PC-3 (cell line): ENCODE measurements around the gene CMTM3. TPM values are rescaled to one million over a fixed set of nuclear protein-coding genes. Genes with fewer than 3 reads are reported as not detected.

Experiments
- ATAC-seq: fragments of 200-7000 bp; cut with Tn5 transposase; 2 replicates; pipeline ENCODE4 v1.9.1; 2020; ENCODE audit warnings: mild to moderate bottlenecking, moderate library complexity
- BruUV-seq: library from RNA; stranded (reverse); fragments of 400-500 nt; replicated peaks from 2 replicates; lab custom pipeline; 2021; lab: Mats Ljungman, UMichigan
- CTCF ChIA-PET: fragments of 300-600 bp; sonication (Branson Sonifier 250); formaldehyde crosslinking; loops from one replicate; lab custom pipeline; 2022; ENCODE audit warnings: antibody characterized with exemption; lab: Charles Lee
- POLR2A ChIA-PET: fragments of 300-600 bp; sonication (Branson Sonifier 250); formaldehyde crosslinking; loops from one replicate; lab custom pipeline; 2022; ENCODE audit warnings: antibody characterized with exemption; ENCODE audit not compliant: unreplicated experiment; lab: Charles Lee
- DNase-seq: peaks from one replicate; pipeline ENCODE4 v3.0.0-alpha.2; 2015
- H2AFZ ChIP-seq: fragments of 300-600 bp; sonication (generic); 2 replicates; pipeline ENCODE4 v1.6.0; 2016; ENCODE audit warnings: antibody characterized with exemption, low read length
- H3F3A ChIP-seq: fragments of 300-600 bp; sonication (generic); one replicate; pipeline ENCODE4 v1.6.0; 2017; ENCODE audit warnings: antibody characterized with exemption, low read length, control low read depth, mild to moderate bottlenecking; ENCODE audit not compliant: unreplicated experiment
- H3K27ac ChIP-seq: fragments of 300-600 bp; sonication (generic); 2 replicates; pipeline ENCODE4 v1.5.1; 2016; ENCODE audit warnings: mild to moderate bottlenecking, low read length
- H3K27me3 ChIP-seq: fragments of 300-600 bp; sonication (generic); 2 replicates; pipeline ENCODE4 v1.6.1; 2016; ENCODE audit warnings: low read length, mixed read lengths
- H3K36me3 ChIP-seq: fragments of 300-600 bp; sonication (generic); 2 replicates; pipeline ENCODE4 v1.6.1; 2016; ENCODE audit warnings: low read depth, mixed run types, low read length, mixed read lengths
- H3K4me1 ChIP-seq: fragments of 300-600 bp; sonication (generic); 2 replicates; pipeline ENCODE4 v1.5.1; 2016; ENCODE audit warnings: low read length; ENCODE audit not compliant: insufficient read depth
- H3K4me2 ChIP-seq: fragments of 300-600 bp; sonication (generic); 2 replicates; pipeline ENCODE4 v1.6.0; 2016; ENCODE audit warnings: low read length
- H3K4me3 ChIP-seq: fragments of 300-600 bp; sonication (generic); 2 replicates; pipeline ENCODE4 v1.5.1; 2016; ENCODE audit warnings: mild to moderate bottlenecking, low read length, mixed read lengths
- H3K79me2 ChIP-seq: fragments of 300-600 bp; sonication (generic); 2 replicates; pipeline ENCODE4 v1.6.1; 2017; ENCODE audit warnings: low read length, mixed read lengths
- H3K9ac ChIP-seq: fragments of 300-600 bp; sonication (generic); 2 replicates; pipeline ENCODE4 v1.6.0; 2016; ENCODE audit warnings: mild to moderate bottlenecking, low read length
- H3K9me2 ChIP-seq: fragments of 300-600 bp; sonication (generic); replicated peaks from 2 replicates; pipeline ENCODE4 v1.6.1; 2016; ENCODE audit warnings: mixed run types, low read length, mixed read lengths
- H3K9me3 ChIP-seq: fragments of 300-600 bp; sonication (generic); 2 replicates; pipeline ENCODE4 v1.6.1; 2016; ENCODE audit warnings: low read length, mixed read lengths
- H4K20me1 ChIP-seq: fragments of 300-600 bp; sonication (generic); 2 replicates; pipeline ENCODE4 v1.6.1; 2016; ENCODE audit warnings: low read length, mixed read lengths
- CTCF ChIP-seq: fragments of 300-600 bp; sonication (generic); conservative IDR thresholded peaks from 2 replicates; pipeline ENCODE4 v1.5.1; 2017; ENCODE audit warnings: antibody characterized with exemption, low read depth, mild to moderate bottlenecking, low read length
- EZH2 ChIP-seq: fragments of 300-600 bp; sonication (generic); IDR thresholded peaks from one replicate; pipeline ENCODE4 v1.6.1; 2017; ENCODE audit warnings: antibody characterized with exemption, mild to moderate bottlenecking, low read length; ENCODE audit not compliant: unreplicated experiment
- EZH2phosphoT487 ChIP-seq: fragments of 300-600 bp; sonication (generic); IDR thresholded peaks from 2 replicates; pipeline ENCODE4 v1.6.1; 2018; ENCODE audit warnings: mild to moderate bottlenecking, antibody characterized with exemption, low read length, borderline replicate concordance
- intact Hi-C: fragments of 100-400 bp; cut with micrococcal nuclease; formaldehyde crosslinking; loops from 2 replicates; pipeline ENCODE4 v1.9.0; 2023
- total RNA-seq: library from RNA; depleted of rRNA; stranded (reverse); fragments of >200 nt; gene quantifications from 2 replicates; pipeline ENCODE4 v1.2.3, GENCODE V29; 2014

The CMTM3 gene
- total RNA-seq, 1 experiment from 2014 or later = 9.5 TPM

DNA sequence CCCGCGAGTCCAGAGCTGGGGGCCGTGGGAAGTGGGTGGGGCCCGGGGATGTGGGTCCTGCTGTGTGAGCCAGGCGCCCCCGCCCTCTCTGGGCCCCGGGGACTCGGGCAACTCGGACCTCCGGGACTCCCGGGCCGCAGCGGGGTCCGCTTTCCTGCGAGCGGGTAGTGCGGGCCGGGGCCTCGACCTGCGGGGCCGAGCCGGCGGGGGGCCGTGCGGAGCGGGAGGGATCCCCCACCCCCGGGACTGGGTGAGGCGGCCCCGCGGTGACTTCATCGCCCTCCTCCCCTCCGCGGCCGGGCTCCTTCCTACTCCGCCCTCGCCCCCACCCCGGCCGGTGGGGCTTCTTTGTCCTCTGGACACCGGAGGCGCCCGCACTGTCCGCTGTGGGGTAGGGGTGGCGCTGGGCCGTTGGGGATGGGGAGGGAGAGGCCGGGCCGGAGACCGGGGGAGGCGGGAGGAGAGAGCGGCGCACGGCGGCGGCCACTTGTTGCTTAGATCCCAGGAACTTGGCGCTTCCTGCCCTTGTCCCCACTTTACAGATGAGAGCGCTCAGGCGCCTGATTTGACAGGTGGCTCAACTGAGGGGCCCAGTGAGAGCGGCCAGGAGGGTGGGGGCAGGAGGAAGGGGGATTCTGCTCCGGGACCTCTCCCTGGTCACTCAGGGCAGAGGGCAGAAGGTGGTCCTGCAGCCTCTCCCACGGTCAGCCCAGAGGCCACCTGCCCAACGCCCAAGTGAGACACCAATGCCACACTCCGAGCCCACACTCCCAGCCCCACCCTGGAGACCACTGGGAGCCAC lies 874 bp downstream of the CMTM3 start:
- TF ChIP-seq EZH2phosphoT487 (no peak), CTCF (no peak; the same call in 1 of the 2 replicates), EZH2 (no peak)
- POLR2A ChIA-PET = interaction anchor here (0.7 kb wide), 1 partner anchor 93 kb away, joined by 13 read pairs; no protein-coding TSS in a partner anchor
- H3K27ac ChIP-seq = no peak overlapping the region
- DNase-seq (peak; percentile 27), ATAC-seq (peak; percentile 55)
- no peaks in the 10 kb centered on the region for H3K27me3 ChIP-seq
- no peaks in the 10 kb centered on the region for H3K9me2 ChIP-seq
- peaks cover 6% of the 10 kb centered on the region; the same call in 1 of the 2 replicates for H3K4me1 ChIP-seq
- H3K79me2 ChIP-seq = no peaks in the 10 kb centered on the region
- no peaks in the 10 kb centered on the region for H3K9me3 ChIP-seq
- peak overlapping the region; percentile 68 for H2AFZ ChIP-seq
- H3K4me3 ChIP-seq = peak overlapping the region; percentile 72
- TSS peak; percentile 61 for BruUV-seq
- H3K4me2 ChIP-seq = peak overlapping the region; percentile 79
- intact Hi-C loops = loop anchor here (2.0 to 10.0 kb wide), 4 partner anchors 43 to 267 kb away; partner anchors contain the start of gene CMTM4
- CTCF ChIA-PET = interaction anchor here (0.5 to 1.1 kb wide), 2 partner anchors 13 to 1042 kb away, joined by 4 to 7 read pairs; no protein-coding TSS in a partner anchor
- H3K9ac ChIP-seq = peak overlapping the region; percentile 69
- H4K20me1 ChIP-seq = no peaks in the 10 kb centered on the region
- no peaks in the 10 kb centered on the region for H3K36me3 ChIP-seq
- H3F3A ChIP-seq = no peaks in the 10 kb centered on the region

DNA sequence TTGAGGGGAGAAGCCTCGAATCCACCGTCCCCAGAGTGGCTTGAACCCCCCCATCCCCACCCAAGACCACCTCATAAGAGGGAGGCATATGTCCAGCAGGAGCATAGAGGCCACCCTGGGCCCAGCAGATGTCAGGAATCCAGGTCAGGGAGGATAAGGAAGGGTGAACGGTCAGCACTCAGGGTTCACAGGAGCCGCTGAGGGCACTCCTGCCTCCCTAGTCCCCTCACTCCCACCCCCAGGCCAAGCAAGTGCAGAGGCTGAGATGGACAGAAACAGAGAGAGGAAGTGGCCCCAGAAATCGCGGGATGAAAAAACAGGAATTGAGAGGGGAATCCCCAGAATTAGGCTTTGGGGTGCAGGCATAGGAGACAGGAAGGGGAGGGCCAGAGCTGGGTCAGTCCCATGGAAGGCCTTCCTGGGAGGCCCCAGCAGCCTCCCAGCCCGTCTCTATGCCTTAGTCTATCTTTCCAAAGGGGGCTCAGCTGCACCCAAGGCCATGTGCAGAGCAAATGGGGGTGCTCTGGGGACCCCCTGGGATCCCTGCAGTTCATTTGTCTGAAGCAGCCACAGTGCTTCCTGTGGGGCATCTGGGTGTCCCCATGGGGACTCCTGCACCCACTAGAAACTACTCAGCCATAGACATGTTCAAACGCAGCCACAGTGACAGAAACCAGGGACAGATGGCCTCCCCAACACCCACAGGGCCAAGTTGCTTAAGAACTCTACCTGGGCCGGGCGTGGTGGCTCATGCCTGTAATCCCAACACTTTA lies 1.7 kb downstream of the CMTM3 start:
- Histone ChIP-seq H3K4me3 (peak overlapping the region; percentile 72), H2AFZ (no peak overlapping the region), H3K27me3 (no peaks in the 10 kb centered on the region), H3F3A (no peaks in the 10 kb centered on the region), H3K9ac (no peak overlapping the region), H3K4me1 (peaks cover 6% of the 10 kb centered on the region; the same call in 1 of the 2 replicates), H3K9me2 (no peaks in the 10 kb centered on the region), H3K79me2 (no peaks in the 10 kb centered on the region), H3K4me2 (peak overlapping the region; percentile 79), H4K20me1 (no peaks in the 10 kb centered on the region), H3K27ac (no peak overlapping the region), H3K9me3 (no peaks in the 10 kb centered on the region), H3K36me3 (no peaks in the 10 kb centered on the region)
- intact Hi-C loops = loop anchor here (2.0 to 10.0 kb wide), 4 partner anchors 43 to 267 kb away; partner anchors contain the start of gene CMTM4
- DNase-seq = no peak
- ChIA-PET CTCF (interaction anchor here (1.1 kb wide), 1 partner anchor 13 kb away, joined by 4 read pairs; no protein-coding TSS in a partner anchor), POLR2A (no interaction called here)
- ATAC-seq = no peak
- BruUV-seq = no TSS peak
- no peak for TF ChIP-seq CTCF
- no peak for TF ChIP-seq EZH2phosphoT487
- TF ChIP-seq EZH2 = no peak
